ENCODE data around the gene CCNL1. TPM values are rescaled to one million over a fixed set of nuclear protein-coding genes. Genes with fewer than 3 reads are reported as not detected.

Gene CCNL1
- total RNA-seq, 1 donor from 2014 or later = 222 TPM

DNA sequence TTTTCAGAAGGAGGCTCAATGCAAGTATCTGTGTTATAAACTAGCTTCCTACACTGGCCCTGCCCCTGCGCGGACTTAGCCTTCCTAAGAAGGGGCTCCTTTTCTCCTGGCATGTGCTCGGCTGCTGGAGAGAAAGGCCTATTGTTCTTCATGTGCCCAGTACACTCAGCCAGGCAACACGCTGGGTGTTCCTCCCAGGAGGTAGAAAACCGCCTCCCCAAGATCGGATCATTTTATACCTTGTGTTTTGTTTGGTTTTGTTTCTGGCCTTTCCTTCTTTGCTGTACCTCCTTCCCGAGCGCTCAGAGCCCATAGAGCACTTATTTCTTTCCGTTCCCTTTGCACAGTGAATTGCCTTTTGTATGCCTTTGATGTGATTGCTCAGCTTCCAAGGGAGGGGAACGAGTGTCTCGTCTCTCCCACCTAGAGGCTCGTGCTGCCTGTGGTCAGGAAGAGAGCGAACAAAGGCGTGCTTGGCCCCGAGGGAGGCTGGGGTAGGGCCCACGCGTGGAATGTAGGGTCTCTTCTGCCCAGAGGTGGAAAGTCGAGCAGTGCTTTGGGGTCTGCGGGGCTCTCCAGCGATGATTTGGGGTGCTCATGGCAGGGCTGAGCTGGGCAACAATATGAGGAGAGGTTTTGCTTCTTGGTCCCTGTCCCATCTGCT, 30.0 kb downstream of the CCNL1 start:
- intact Hi-C loops (cut with DNase I) = loop anchor here (10.0 kb wide), 3 partner anchors 45 to 575 kb away; partner anchors contain the start of genes SSR3 and TIPARP
- DNase-seq (ENCODE audit: low spot score) (no peak), ATAC-seq (peak; percentile 57)

DNA sequence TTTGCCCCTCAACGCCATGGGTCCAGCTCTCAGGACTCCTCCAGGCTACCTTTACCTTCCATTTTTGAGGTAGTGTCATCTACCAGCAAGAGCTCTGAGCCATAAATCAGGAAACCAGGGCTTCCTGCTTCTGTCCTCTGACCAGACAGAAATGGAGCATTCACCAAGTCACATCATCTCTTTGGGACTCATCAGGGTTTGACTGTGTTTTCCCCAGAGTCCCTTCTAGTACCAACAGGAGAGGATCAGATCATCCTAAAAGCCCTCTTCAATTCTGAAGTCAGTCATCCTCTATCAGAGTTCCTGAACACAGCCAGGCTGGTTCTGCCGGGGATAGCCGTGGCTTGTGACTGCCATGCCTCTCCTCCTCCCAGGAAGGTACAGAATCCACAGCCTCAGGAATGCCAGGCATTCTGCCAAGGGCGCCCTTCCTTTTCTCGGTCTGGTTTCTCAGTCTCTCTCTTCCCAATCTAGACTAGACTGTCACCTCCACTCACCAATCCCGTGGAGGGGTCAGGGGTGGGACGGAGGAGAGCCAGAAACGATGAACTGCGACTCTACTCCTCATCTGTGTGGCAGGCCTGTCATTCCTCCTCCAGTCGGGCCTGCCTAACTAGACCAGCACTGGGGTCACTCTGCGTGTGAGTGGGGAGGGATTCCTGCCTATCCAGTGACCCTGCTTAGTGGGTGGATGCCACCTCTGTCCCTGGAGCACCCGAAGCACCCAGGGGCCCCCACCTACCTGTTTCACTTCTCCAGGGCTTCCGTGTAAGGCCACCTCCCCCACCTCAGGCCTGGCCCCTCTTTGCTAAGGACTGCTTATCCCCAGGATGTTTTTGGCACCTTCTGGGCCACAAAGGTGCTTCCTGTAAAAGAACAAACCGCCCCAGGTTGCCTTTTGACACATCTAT, 30.9 kb downstream of the CCNL1 start:
- DNase-seq (ENCODE audit: low spot score) = peak; percentile 65
- intact Hi-C loops (cut with DNase I) = no loop called here
- peak; percentile 6 for ATAC-seq

DNA sequence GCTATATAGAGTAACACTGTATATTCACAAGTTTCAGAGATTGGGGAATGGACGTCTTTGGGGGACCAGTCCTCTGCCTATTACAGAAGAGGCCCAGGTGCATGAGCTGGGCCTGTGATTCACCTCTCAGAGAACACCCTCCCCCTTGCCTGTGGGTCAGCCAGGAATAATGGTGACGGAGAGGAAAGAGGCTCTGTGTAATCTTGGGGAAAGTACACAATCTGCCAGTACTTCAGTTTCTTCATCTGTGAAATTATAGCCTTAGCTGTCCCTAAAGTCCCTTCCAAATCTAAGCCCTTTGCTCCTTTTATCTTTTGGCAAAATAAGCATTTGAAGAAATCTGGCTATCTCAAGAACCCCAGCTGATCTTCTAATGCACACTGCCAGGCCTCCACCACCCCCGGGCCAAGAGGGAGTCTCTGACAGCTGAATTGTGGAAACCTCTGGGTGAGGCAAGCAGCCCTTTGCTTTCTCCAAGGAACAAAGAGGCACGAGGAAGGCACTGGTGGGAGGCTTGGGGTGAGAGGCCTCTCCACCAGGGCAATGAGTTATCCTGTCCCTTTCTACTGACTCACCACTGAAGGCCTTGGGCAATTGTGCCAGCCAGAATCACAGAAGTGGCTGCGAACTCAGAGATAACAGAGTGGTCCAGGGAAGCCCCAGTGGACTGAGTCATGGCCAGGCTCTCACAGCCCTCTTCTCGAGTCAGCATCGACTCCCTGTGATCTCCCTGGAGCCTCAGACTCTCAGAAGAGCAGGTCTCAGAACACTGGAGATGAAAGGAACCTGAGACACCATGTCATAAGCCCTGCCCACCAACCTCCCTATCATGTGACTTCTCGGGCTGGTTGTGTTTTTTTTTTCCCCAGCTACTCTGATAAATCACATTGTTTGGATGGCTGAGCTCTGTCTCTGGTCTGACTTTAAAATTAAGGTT, 31.8 kb downstream of the CCNL1 start:
- intact Hi-C loops (cut with DNase I) = no loop called here
- peak; percentile 33 for ATAC-seq
- DNase-seq (ENCODE audit: low spot score) = no peak

DNA sequence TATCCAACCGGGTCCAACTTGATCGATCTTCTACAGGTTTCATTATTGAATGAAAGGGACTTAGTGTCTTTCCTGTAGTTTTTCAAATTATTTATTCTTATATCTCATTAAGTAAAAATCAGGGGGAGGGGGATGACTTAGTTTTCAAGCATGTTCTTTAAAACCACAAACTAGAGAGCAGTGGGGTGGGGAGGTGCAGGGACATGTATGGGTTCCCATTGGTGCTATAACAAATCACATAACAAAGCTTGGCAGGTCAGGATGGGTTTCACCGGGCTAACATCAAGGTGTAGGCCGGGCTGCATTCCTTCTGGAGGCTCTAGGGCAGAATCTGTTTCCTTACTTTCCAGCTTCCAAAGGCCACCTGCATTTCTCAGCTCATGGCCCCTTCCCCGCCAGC, 32.7 kb downstream of the CCNL1 start:
- intact Hi-C loops (cut with DNase I) = no loop called here
- ATAC-seq = no peak
- no peak for DNase-seq (ENCODE audit: low spot score)

DNA sequence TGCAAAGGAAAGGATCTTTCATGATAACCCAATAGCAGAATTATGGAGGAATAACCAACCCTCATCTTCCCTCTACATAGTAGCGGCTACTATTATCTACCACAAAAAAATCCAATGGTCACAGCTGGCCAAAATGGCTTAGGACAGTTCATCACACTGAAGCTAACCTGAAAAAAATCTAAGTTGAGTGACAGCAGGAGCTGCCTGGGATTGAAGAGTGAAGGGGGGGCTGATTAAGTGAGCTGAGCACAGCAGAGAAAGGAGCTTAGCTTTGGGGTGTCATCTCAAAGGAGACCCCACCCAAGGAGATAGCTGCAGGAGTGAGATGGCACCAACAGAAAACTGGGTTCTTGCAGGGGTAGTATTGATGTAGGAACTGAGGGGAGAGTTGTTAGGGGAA, 33.6 kb downstream of the CCNL1 start:
- no peak for ATAC-seq
- intact Hi-C loops (cut with DNase I) = no loop called here

DNA sequence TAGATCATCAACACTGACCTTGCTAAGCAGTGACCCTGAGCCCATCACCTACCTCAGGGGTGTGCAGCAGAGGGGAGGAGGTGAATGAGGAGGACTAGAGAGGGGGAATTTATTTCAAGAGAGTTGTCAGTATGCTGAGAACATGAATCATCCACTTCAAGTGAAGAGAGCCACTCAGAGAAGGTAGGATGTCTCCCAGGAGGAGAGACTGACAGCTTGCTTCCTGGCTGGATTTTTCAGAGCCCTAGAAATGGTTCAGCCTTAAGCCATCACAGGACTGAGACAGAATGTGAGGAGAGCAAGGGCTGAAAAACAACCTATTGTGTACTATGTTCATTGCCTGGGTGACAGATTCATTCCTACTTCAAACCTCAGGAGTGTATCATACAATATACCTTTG, 34.8 kb downstream of the CCNL1 start:
- DNase-seq (ENCODE audit: low spot score) (no peak), ATAC-seq (no peak)
- intact Hi-C loops (cut with DNase I) = no loop called here

More for the DNA sequence above, 33.6 kb downstream of the CCNL1 start:
- DNase-seq (ENCODE audit: low spot score) = no peak

DNA sequence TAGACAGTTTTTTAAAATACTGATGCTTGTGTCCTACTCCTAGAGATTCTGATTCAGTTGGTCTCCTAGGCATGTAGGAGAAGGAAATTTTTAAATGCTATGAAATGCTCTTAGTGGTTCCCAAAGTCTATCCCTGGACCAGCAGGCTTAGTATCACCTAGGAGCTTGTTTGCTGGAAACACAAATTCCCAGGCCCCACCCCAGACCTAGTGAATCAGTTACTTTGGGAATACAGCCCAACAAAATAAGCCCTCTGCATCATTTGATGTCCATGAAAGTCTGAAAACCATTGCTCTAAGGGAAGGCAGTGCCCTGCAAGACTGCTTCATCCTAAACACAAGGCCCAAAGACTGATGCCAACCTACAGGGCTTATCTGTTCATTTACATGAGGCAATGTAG, 36.3 kb downstream of the CCNL1 start:
- intact Hi-C loops (cut with DNase I) = no loop called here
- ATAC-seq (no peak), DNase-seq (ENCODE audit: low spot score) (no peak)

DNA sequence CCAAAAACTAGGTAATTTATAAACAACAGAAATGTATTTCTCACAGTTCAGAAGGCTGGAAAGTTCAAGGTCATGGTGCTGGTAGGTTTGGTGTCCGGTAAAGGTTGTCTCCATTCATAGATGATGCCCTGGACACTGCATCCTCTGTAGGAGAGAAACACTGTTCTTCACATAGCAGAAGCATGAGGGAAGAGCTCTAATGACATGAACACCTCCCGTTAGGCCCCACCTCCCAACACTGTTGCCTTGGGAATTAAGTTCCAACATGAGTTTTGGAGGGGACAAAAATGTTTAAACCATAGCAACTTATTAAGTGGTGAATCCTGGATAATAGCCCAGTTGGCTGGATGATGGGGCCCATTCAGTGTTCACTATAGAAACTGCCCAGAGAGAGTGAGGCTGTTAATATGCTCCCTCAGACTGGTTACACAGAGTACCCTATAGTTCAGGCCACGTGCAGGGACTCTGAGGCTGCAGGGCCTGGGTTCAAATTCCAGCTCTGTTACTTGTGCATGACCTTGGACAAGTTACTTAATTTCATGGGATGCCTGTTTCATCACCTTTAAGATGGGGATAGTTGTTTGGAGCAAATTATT, 37.0 kb downstream of the CCNL1 start:
- intact Hi-C loops (cut with DNase I) = no loop called here
- ATAC-seq (no peak), DNase-seq (ENCODE audit: low spot score) (no peak)

DNA sequence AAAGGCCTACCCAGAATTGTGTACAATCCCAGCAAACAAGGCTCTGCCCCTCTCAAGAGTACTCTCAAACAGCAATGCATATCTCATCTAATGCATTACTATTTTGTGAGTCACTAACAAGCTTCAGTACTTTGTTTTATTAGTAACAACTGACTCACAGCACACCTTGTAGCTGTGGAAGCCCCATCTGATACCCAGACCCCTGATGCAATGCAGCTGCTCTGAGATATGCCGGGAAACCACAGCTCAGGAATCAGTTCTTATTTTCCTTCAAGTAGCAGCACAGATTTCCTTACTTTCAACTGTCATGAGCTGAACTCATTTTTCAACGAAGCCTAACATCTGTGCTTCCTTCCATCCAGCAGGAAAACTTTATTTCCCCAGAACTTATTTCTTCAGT, 37.8 kb downstream of the CCNL1 start:
- ATAC-seq (no peak), DNase-seq (ENCODE audit: low spot score) (no peak)
- intact Hi-C loops (cut with DNase I) = no loop called here

DNA sequence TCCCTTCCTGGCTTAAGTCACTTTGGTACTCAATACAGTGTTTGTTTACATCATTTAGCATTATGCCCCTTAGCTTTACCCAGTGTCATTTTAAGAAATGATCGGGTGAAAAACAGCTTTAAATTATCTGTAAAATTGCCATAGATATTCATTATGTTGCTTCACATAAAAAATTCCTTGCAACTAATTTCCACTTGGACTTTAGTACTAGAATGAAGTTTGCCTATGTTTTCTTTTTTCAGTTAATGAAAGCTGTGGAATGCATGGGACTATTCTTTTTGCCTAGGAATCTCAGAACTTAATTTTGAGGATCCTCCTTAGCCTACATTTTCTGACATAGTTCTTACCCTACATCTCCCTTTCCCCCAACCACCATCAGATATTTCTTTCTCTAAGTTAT, 38.4 kb downstream of the CCNL1 start:
- intact Hi-C loops (cut with DNase I) = no loop called here
- DNase-seq (ENCODE audit: low spot score) (no peak), ATAC-seq (no peak)

DNA sequence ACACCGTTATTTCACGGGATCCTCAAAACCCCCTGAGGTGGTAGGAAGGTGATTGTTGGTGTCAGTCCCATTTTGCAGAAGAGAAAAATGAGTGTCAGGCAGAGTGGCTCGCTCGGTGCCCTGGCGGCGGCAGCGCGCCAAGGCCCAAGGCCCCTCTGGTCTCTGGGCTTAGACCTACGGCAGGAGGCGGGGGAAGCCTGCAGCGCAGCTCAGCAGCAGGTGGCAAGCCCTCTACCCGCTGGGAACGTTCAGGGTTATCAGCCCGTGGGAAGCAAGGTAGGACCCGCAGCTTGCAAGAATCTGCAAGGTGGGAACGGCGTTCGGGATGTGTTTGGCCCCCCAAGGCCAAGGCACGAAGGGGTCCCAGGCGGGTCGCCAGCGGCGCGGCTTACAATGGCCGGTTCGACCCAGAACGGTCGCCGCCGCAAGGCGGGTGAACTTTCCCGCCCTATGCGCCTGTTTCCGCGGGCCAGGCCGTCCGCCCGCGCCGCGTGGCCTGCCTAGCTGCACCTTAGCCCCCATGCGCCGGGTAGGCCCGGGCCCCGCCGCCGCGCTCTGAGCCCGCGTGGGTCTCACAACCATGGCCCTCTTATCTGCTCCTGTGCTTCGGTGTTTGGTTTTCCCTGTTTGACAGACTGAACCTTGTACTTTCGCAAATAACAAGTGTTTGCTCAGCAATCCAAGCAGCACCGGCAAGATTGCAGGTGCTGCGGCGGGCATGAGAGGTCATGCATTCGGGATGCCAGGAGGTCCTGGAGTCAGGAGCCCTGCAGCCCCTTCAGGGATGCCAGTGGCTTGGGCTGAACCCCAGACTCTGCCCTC, 39.7 kb downstream of the CCNL1 start:
- no peak for DNase-seq (ENCODE audit: low spot score)
- intact Hi-C loops (cut with DNase I) = no loop called here
- ATAC-seq = no peak

DNA sequence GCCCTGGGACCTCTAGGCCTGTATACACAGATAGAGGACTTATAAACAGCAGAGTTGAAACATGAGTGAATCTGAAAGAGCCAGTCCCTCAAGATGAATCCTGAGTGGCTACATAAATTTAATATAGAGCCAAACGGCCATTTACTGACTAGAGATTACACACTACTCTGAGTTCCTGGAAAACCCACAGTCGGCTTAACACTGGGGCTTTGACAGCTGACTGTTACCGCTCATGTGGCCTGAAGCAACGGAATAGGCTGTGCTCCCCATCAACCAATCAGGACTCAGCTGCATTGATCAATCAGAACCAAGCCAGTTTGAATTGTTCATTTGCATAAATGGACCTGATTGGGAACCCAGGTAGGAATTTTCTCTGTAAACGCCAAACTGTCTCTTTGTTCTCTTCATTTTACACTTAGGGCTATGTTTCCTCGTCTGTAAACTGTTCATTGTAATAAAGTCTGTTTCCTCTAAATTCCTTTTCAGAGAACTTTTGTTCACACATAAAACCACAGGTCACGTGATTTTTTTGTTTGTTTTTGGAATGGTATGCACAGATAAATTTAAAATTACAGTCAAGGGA, 40.5 kb downstream of the CCNL1 start:
- ATAC-seq = no peak
- intact Hi-C loops (cut with DNase I) = no loop called here
- DNase-seq (ENCODE audit: low spot score) = no peak

DNA sequence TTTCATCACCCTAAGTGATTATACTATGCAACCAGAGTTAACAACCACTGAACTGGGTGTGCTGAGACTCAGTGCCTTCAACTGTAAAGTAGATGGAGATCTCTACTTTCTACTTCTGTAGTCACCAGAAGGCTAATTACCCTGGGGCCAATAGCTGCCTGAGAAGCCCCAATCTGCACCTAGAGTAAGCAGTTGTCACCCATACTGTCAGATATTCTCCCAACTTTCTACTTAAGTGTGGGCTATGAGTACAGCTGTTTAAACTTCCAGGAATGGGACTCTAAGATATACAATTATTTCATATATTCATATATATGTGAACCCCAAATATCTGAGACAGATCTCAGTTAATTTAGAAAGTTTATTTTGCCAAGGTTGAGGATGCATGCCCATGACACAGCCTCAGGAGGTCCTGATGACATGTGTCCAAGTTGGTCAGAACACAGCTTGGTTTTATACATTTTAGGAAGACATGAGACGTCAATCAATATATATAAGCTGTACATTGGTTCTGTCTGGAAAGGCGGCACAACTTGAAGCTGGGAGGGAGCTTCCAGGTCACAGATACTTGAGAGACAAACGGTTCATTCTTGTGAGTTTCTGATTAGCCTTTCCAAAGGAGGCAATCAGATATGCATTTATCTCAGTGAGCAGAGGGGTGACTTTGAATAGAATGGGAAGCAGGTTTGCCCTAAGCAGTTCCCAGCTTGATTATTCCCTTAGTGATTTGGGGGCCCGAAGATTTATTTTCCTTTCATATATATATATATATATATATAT, 41.9 kb downstream of the CCNL1 start:
- ATAC-seq (no peak), DNase-seq (ENCODE audit: low spot score) (no peak)
- intact Hi-C loops (cut with DNase I) = no loop called here

DNA sequence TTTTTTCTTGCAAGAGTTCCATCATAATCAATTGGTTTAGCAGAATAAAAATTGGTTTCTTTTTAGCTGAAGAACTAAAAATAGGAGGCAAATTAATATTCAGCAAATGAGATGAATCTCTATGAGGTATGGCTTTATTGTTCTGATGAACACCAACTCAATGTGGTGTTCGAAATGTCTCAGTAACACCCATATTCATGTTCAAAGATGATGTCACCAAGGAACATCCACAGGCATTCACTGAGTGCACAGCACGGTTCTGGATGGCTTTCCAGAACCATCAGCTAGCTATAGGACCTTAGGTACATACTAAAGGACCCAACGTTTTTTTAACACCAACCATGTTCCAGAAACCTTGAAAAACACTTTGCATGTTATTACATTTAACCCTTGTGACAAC, 42.7 kb downstream of the CCNL1 start:
- no peak for ATAC-seq
- intact Hi-C loops (cut with DNase I) = no loop called here
- no peak for DNase-seq (ENCODE audit: low spot score)

DNA sequence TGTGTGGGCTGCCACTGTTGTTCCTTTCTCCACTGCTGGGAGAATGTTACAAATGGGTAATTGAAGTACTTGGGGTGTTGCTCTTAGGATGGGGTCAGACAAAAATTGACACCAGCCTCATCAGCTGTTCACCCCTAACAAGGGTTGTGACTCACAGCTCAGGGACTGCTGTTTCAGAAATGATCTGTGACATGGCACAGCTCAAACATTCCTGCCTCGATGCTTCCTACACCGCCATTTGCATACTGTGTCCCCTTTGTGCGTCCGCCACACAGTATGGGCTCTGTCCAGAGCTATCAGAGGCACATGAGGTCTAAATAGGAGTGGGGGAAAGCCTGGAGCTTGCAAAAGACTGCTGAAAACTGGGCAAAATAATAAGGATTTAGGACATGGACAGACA, 43.9 kb downstream of the CCNL1 start:
- peak; percentile 81 for ATAC-seq
- intact Hi-C loops (cut with DNase I) = no loop called here
- no peak for DNase-seq (ENCODE audit: low spot score)

DNA sequence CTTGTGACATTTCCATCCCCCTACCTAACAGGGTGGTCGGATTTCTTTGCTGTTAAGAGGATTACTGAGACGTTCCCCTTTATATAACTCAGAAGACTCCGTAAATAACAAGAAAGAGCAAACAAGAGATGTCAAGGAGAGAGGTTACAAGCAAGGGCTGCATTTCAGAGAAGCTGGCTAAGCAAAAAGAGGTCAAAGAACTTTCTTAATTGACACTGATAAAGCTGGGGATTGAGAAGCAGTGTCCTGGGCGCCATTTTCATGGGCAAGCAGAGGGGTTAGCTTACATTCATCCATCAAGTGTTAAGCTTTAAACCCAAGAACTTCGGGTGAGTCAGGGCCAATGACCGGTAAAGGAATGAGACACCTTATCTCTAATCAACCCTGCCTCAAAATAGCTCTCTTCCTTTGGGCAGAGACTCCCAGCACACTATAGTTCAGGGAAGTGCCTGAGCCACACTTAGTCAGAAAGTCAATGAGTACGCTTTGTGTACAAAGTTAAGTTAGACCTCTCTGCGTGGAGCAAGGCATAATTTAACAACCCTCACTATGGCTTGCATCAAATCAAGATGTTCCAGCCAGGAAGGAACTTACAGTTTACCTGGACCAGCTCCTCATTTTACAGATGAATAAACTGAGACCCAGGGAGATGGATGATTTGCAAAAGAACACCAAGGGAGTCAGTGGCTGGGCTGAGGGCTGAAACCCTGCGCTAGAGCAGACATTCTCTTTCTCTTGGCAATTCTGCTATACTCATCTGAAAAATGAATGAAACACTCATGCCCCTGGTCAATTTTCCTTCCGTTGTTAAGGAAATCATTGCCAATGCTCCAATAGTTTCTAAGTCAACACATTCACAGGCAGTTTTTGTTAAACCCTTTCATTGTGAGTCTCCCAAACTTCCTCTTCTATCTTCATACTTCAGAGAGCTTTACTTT, 44.6 kb downstream of the CCNL1 start:
- intact Hi-C loops (cut with DNase I) = no loop called here
- no peak for ATAC-seq

More for the DNA sequence above, 44.6 kb downstream of the CCNL1 start:
- DNase-seq (ENCODE audit: low spot score) = no peak

All from sciatic nerve (tissue), 2 donors.